Activated T-helper 1 cell treated with Interleukin-2 at 50 U/mL for 16 hours (primary cell): ENCODE measurements around the gene SRP19.
"Not testable (repeated sequence)": the region's sequence is repeated elsewhere in the genome, so short reads cannot be mapped to it uniquely, and the experiment has no call there.

Experiments
- DNase-seq: peaks from one replicate; pipeline ENCODE4 v3.0.0-alpha.2; 2020; ENCODE audit warnings: low read depth

Gene SRP19

GRCh38 chr5:112860929-112861637 is at the start of gene SRP19:
Gene SRP19 (plus strand): TSS chr5:112861287. CDS start chr5:112861377, 90 bp downstream.
- DNase-seq = peak; percentile 84

GRCh38 chr5:112812549-112812948 is 48.5 kb upstream of the SRP19 start:
- no peak for DNase-seq

- no peak for DNase-seq
These were observed 40.8 kb upstream of the SRP19 start for GRCh38 chr5:112820246-112820645.

GRCh38 chr5:112822456-112822855 is 38.6 kb upstream of the SRP19 start:
- no peak for DNase-seq

- DNase-seq = no peak
These were observed 37.9 kb upstream of the SRP19 start for GRCh38 chr5:112823181-112823580.

GRCh38 chr5:112823656-112824055 is 37.4 kb upstream of the SRP19 start:
- no peak for DNase-seq

GRCh38 chr5:112824197-112824596 is 36.9 kb upstream of the SRP19 start:
- DNase-seq = no peak

GRCh38 chr5:112830378-112830777 is 30.7 kb upstream of the SRP19 start:
- no peak for DNase-seq

- DNase-seq = no peak
These were observed 27.1 kb upstream of the SRP19 start for GRCh38 chr5:112833971-112834370.

- no peak for DNase-seq
These were observed 16.6 kb upstream of the SRP19 start for GRCh38 chr5:112844489-112844888.

- DNase-seq = no peak
These were observed 14.5 kb upstream of the SRP19 start for GRCh38 chr5:112846556-112846955.

- no peak for DNase-seq
These were observed 13.8 kb upstream of the SRP19 start for GRCh38 chr5:112847306-112847705.

GRCh38 chr5:112848116-112848811 is 12.8 kb upstream of the SRP19 start:
- DNase-seq = no peak

GRCh38 chr5:112849912-112850311 is 11.2 kb upstream of the SRP19 start:
- no peak for DNase-seq

- no peak for DNase-seq
These were observed 6.4 kb upstream of the SRP19 start for GRCh38 chr5:112854651-112855050.

GRCh38 chr5:112857866-112858265 is 3.2 kb upstream of the SRP19 start:
- no peak for DNase-seq

- not testable (repeated sequence) for DNase-seq
These were observed 537 bp upstream of the SRP19 start for GRCh38 chr5:112860571-112860928.

GRCh38 chr5:112861638-112861985 is 525 bp downstream of the SRP19 start:
- DNase-seq = no peak

- no peak for DNase-seq
These were observed 998 bp downstream of the SRP19 start for GRCh38 chr5:112862085-112862484.

GRCh38 chr5:112863549-112863948 is 2.5 kb downstream of the SRP19 start:
- no peak for DNase-seq

GRCh38 chr5:112865128-112865527 is 4.0 kb downstream of the SRP19 start:
- DNase-seq = no peak

GRCh38 chr5:112866739-112867138 is 5.7 kb downstream of the SRP19 start:
- no peak for DNase-seq

- no peak for DNase-seq
These were observed 6.3 kb downstream of the SRP19 start for GRCh38 chr5:112867411-112867810.

GRCh38 chr5:112869948-112870347 is 8.9 kb downstream of the SRP19 start:
- no peak for DNase-seq
